ENCODE results near the gene PLPP7. TPM values are rescaled to one million over a fixed set of nuclear protein-coding genes. Genes with fewer than 3 reads are reported as not detected.

PLPP7 gene
- 15.3 TPM for total RNA-seq

DNA sequence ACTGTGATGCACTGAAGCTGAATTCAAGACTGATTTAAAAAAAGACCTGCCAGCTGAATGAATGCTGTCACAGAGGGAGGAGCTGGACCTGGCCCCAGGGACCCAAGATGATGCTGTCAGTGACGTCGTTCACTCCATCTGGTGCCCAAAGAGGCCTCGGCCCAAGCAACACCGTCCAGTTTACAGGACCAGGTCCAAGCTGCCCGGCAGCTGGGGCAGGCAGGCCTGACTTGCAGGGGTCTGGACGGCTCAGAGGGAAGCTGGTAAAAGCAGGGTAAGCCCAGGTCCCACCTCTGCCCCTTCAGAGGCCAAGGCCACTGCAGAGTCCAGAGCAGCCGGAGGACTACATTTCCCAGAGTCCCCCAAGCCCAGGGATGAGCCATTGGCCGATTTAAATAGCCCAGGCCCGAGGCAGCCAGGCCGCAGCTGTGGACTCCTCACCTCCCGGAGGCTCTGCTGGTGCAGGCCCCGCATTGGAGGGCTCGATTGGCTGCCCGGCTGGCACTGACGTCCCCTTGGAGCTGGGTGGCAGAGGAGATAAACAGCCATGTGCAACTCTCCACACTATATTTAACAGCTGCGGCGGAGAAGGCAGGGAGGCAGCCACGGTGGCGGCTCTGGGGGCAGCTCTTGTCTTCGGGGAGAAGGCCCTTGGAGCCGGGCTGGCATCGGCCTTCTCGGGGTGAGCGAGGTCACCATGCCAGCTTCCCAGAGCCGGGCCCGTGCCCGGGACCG, at the start of gene PLPP7:
PLPP7 (plus strand) TSS at position 423 of the 735 bp plus-strand sequence; CDS start at position 698, 275 bp downstream.

DNA sequence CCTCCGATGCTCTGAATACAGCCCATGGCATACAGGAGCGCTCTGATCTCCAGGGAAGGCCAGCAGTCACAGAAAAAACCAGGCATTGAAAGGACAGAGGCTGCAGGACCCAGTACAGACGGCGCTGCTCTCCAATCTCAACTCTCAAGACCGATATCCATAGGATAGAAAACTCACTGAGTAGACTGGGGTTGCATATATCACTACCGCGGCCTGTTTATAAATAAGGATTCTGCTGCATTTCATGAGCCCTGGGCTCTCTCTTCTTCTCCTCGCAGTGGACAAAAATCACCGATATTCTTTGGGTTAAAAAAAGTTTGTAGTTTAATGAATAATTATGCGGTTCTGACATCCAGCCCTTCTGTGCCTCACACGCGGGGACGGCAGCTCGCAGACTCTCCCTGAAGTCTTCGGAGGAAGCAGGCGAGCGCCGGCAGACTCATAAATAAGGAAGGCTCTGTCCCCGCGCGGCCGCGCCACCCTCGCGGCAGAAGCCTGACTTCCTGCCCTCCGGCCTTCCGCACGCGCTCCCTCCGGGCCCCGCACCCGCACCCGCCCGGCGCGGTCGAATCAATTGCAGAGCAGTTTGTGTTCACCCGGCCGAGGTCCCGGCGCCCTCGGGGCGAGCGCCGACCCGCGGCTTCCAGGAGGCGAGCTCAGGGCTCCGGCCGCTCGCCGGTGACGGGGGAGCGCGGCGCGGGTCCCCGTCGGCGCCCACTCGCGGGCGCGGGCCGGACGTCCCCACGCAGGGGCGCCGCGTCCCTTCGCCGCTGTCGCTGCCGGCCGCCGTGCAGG, 13.2 kb upstream of the PLPP7 start, which contains the start of gene FAM78A:
FAM78A (minus strand) TSS at position 417 of the 795 bp plus-strand sequence; CDS start at position 86, 331 bp downstream.

Other genes starting within 250 kb of the PLPP7 start
- gene AIF1L, start 193.2 kb upstream of the PLPP7 start, total RNA-seq = 36.2 TPM
- 45.8 TPM for gene NUP214, start 164.1 kb upstream of the PLPP7 start, total RNA-seq
- gene FAM78A, start 13.2 kb upstream of the PLPP7 start, total RNA-seq = 3.8 TPM
- gene PRRC2B, start 104.4 kb downstream of the PLPP7 start, total RNA-seq = 230 TPM
- gene POMT1, start 213.2 kb downstream of the PLPP7 start, total RNA-seq = 57.3 TPM
- gene UCK1, start 241.5 kb downstream of the PLPP7 start, total RNA-seq = 29.6 TPM

All from camera-type eye (tissue), 1 donor.